HEK293 (cell line): Measurements from ENCODE around the gene ETV6.

ENCODE experiments used
- CTCF ChIA-PET: fragments of 350-600 bp; formaldehyde crosslinking; extraction: SDS; loops from one replicate; lab custom pipeline; 2021; ENCODE audit warnings: antibody characterized with exemption; lab: Yijun Ruan, JAX
- POLR2A ChIA-PET: fragments of 300-600 bp; formaldehyde crosslinking; extraction: SDS; loops from one replicate; lab custom pipeline; 2020; ENCODE audit warnings: antibody characterized with exemption, inconsistent platforms; lab: Yijun Ruan, JAX
- H3K27ac ChIP-seq: fragments of 200-500 bp; sonication (Bioruptor generic); 2 replicates; pipeline ENCODE4 v1.5.1; 2014; ENCODE audit warnings: low read depth, low read length, control low read depth, inconsistent platforms; ENCODE audit errors: extremely low read depth
- H3K36me3 ChIP-seq, 2 experiments: fragments of 200-500 bp in 1 of 2; sonication (Bioruptor generic) in 1 of 2; 1 replicate in 1 of 2; 2 replicates in 1 of 2; pipeline ENCODE4 v1.5.1; 2014 to 2017; ENCODE audit warnings: inconsistent platforms in 2 of 2, low read length in 2 of 2; ENCODE audit not compliant: control insufficient read depth in 2 of 2, insufficient read depth in 1 of 2
- H3K4me1 ChIP-seq: fragments of 200-500 bp; sonication (Bioruptor generic); 2 replicates; pipeline ENCODE4 v1.5.1; 2014; ENCODE audit warnings: mild to moderate bottlenecking, low read length, inconsistent platforms; ENCODE audit not compliant: control insufficient read depth, insufficient read depth
- H3K4me3 ChIP-seq: 2 replicates; pipeline ENCODE4 v1.5.1; 2011; ENCODE audit warnings: low read depth, mild to moderate bottlenecking, control low read depth, low read length, moderate library complexity
- H3K9me3 ChIP-seq: fragments of 200-500 bp; sonication (Bioruptor generic); 2 replicates; pipeline ENCODE4 v1.5.1; 2014; ENCODE audit warnings: low read depth, low read length, inconsistent platforms; ENCODE audit not compliant: control insufficient read depth, insufficient read depth
- MZF1 ChIP-seq: fragments of 450-650 bp; formaldehyde crosslinking; IDR thresholded peaks from 2 replicates; pipeline ENCODE4 v1.5.1; 2017; ENCODE audit warnings: missing biosample characterization, missing genetic modification characterization, borderline replicate concordance
- ZBTB17 ChIP-seq: fragments of 450-650 bp; formaldehyde crosslinking; IDR thresholded peaks from 2 replicates; pipeline ENCODE4 v1.5.1; 2016; ENCODE audit warnings: missing biosample characterization, missing genetic modification characterization
- ZNF10 ChIP-seq: fragments of 450-650 bp; formaldehyde crosslinking; IDR thresholded peaks from 2 replicates; pipeline ENCODE4 v1.5.1; 2017; ENCODE audit warnings: missing biosample characterization, missing genetic modification characterization
- ZNF16 ChIP-seq: fragments of 450-650 bp; formaldehyde crosslinking; IDR thresholded peaks from 2 replicates; pipeline ENCODE4 v1.5.1; 2016; ENCODE audit warnings: low read depth, missing biosample characterization, missing genetic modification characterization
- ZNF184 ChIP-seq: fragments of 450-650 bp; IDR thresholded peaks from 2 replicates; pipeline ENCODE4 v1.5.1; 2018; ENCODE audit warnings: missing biosample characterization, mild to moderate bottlenecking, missing genetic modification characterization
- ZNF221 ChIP-seq: fragments of 450-650 bp; formaldehyde crosslinking; IDR thresholded peaks from 2 replicates; pipeline ENCODE4 v1.5.1; 2017; ENCODE audit warnings: missing biosample characterization, missing genetic modification characterization, borderline replicate concordance
- ZNF223 ChIP-seq: fragments of 450-650 bp; formaldehyde crosslinking; IDR thresholded peaks from 2 replicates; pipeline ENCODE4 v1.5.1; 2016; ENCODE audit warnings: missing biosample characterization, missing genetic modification characterization
- ZNF335 ChIP-seq: fragments of 450-650 bp; formaldehyde crosslinking; conservative IDR thresholded peaks from 2 replicates; pipeline ENCODE4 v1.5.1; 2016; ENCODE audit warnings: missing biosample characterization, missing genetic modification characterization
- ZNF530 ChIP-seq: fragments of 450-650 bp; formaldehyde crosslinking; IDR thresholded peaks from 2 replicates; pipeline ENCODE4 v1.5.1; 2016; ENCODE audit warnings: low read depth, missing biosample characterization, missing genetic modification characterization
- ZNF549 ChIP-seq: fragments of 450-650 bp; IDR thresholded peaks from 2 replicates; pipeline ENCODE4 v1.5.1; 2018; ENCODE audit warnings: missing biosample characterization, missing genetic modification characterization, mild to moderate bottlenecking, inconsistent platforms, moderate library complexity
- ZNF677 ChIP-seq: fragments of 450-650 bp; IDR thresholded peaks from 2 replicates; pipeline ENCODE4 v1.5.0; 2018; ENCODE audit warnings: missing biosample characterization, mild to moderate bottlenecking, missing genetic modification characterization, moderate library complexity
- ZNF707 ChIP-seq: fragments of 450-650 bp; formaldehyde crosslinking; IDR thresholded peaks from 2 replicates; pipeline ENCODE4 v1.5.1; 2016; ENCODE audit warnings: missing biosample characterization, missing genetic modification characterization
- TF ChIP-seq, protein P1 (sequence below): IDR thresholded peaks from 2 replicates; pipeline ENCODE4 v1.6.1; 2011; ENCODE audit warnings: mild to moderate bottlenecking, low read depth, low read length, borderline replicate concordance
- TF ChIP-seq, protein P2 (sequence below): fragments of 450-650 bp; formaldehyde crosslinking; IDR thresholded peaks from 2 replicates; pipeline ENCODE4 v1.5.1; 2016; ENCODE audit warnings: missing biosample characterization, missing genetic modification characterization
- TF ChIP-seq, protein P3 (sequence below): fragments of 450-650 bp; formaldehyde crosslinking; IDR thresholded peaks from 2 replicates; pipeline ENCODE4 v1.5.1; 2016; ENCODE audit warnings: missing biosample characterization, missing genetic modification characterization
- TF ChIP-seq, protein P4 (sequence below): fragments of 450-650 bp; formaldehyde crosslinking; IDR thresholded peaks from 2 replicates; pipeline ENCODE4 v1.5.1; 2016; ENCODE audit warnings: missing biosample characterization, missing genetic modification characterization
- TF ChIP-seq, protein P5 (sequence below): fragments of 450-650 bp; formaldehyde crosslinking; IDR thresholded peaks from 2 replicates; pipeline ENCODE4 v1.5.1; 2017; ENCODE audit warnings: missing biosample characterization, missing genetic modification characterization

Gene ETV6

GRCh38 chr12:11609045-11609444, 40.4 kb upstream of the ETV6 start:
- Histone ChIP-seq H3K27ac (no peak overlapping the region), H3K36me3 (no peaks in the 10 kb centered on the region), H3K4me1 (no peaks in the 10 kb centered on the region), H3K4me3 (no peak overlapping the region), H3K9me3 (no peaks in the 10 kb centered on the region)
- CTCF ChIA-PET, result interaction anchor here (0.7 kb wide), 1 partner anchor 12 kb away, joined by 3 read pairs; no protein-coding TSS in a partner anchor
- no peak for TF ChIP-seq ZNF10 (tag by site-specific recombination)
- no peak for TF ChIP-seq ZNF335 (tag by site-specific recombination)
- TF ChIP-seq, protein P1, sequence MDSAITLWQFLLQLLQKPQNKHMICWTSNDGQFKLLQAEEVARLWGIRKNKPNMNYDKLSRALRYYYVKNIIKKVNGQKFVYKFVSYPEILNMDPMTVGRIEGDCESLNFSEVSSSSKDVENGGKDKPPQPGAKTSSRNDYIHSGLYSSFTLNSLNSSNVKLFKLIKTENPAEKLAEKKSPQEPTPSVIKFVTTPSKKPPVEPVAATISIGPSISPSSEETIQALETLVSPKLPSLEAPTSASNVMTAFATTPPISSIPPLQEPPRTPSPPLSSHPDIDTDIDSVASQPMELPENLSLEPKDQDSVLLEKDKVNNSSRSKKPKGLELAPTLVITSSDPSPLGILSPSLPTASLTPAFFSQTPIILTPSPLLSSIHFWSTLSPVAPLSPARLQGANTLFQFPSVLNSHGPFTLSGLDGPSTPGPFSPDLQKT, result no peak
- TF ChIP-seq ZNF221 (tag by site-specific recombination), result no peak
- TF ChIP-seq ZNF549, result no peak
- TF ChIP-seq, protein P2, sequence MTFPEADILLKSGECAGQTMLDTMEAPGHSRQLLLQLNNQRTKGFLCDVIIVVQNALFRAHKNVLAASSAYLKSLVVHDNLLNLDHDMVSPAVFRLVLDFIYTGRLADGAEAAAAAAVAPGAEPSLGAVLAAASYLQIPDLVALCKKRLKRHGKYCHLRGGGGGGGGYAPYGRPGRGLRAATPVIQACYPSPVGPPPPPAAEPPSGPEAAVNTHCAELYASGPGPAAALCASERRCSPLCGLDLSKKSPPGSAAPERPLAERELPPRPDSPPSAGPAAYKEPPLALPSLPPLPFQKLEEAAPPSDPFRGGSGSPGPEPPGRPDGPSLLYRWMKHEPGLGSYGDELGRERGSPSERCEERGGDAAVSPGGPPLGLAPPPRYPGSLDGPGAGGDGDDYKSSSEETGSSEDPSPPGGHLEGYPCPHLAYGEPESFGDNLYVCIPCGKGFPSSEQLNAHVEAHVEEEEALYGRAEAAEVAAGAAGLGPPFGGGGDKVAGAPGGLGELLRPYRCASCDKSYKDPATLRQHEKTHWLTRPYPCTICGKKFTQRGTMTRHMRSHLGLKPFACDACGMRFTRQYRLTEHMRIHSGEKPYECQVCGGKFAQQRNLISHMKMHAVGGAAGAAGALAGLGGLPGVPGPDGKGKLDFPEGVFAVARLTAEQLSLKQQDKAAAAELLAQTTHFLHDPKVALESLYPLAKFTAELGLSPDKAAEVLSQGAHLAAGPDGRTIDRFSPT (tag by site-specific recombination), result no peak
- TF ChIP-seq, protein P3, sequence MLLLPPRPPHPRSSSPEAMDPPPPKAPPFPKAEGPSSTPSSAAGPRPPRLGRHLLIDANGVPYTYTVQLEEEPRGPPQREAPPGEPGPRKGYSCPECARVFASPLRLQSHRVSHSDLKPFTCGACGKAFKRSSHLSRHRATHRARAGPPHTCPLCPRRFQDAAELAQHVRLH (tag by site-specific recombination), result no peak
- no peak for TF ChIP-seq ZNF223
- TF ChIP-seq MZF1 (tag by site-specific recombination), result no peak
- TF ChIP-seq ZNF677 (tag by site-specific recombination), result no peak
- POLR2A ChIA-PET, result no interaction called here

DNA sequence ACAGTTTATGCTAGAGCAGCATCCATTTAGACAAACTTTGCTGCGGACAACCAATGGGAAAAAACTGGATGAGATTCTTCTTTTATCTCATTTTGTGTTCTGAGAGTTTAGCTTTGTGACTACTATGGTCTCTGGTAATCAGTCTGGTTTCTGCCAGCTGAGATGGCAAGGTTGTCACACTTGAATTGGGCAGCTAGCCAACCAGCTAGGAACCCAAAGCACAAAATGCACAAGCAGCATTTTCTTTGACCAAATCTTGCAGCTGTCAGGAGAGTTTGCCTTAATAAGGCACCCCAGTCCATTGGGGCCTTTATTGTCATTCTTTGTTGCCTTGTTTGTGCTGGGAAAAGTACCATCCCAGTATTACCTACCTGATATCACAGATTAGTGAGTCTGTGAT, 34.0 kb upstream of the ETV6 start:
- no peak overlapping the region for H3K27ac ChIP-seq
- TF ChIP-seq ZNF184, result no peak
- TF ChIP-seq, protein P4, sequence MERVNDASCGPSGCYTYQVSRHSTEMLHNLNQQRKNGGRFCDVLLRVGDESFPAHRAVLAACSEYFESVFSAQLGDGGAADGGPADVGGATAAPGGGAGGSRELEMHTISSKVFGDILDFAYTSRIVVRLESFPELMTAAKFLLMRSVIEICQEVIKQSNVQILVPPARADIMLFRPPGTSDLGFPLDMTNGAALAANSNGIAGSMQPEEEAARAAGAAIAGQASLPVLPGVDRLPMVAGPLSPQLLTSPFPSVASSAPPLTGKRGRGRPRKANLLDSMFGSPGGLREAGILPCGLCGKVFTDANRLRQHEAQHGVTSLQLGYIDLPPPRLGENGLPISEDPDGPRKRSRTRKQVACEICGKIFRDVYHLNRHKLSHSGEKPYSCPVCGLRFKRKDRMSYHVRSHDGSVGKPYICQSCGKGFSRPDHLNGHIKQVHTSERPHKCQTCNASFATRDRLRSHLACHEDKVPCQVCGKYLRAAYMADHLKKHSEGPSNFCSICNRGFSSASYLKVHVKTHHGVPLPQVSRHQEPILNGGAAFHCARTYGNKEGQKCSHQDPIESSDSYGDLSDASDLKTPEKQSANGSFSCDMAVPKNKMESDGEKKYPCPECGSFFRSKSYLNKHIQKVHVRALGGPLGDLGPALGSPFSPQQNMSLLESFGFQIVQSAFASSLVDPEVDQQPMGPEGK (tag by site-specific recombination), result no peak
- no peak for TF ChIP-seq ZNF707 (tag by site-specific recombination)
- TF ChIP-seq, protein P3 (tag by site-specific recombination), result no peak
- TF ChIP-seq ZNF530 (tag by site-specific recombination), result no peak
- no peak for TF ChIP-seq ZBTB17
- TF ChIP-seq, protein P5, sequence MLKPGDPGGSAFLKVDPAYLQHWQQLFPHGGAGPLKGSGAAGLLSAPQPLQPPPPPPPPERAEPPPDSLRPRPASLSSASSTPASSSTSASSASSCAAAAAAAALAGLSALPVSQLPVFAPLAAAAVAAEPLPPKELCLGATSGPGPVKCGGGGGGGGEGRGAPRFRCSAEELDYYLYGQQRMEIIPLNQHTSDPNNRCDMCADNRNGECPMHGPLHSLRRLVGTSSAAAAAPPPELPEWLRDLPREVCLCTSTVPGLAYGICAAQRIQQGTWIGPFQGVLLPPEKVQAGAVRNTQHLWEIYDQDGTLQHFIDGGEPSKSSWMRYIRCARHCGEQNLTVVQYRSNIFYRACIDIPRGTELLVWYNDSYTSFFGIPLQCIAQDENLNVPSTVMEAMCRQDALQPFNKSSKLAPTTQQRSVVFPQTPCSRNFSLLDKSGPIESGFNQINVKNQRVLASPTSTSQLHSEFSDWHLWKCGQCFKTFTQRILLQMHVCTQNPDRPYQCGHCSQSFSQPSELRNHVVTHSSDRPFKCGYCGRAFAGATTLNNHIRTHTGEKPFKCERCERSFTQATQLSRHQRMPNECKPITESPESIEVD, result no peak
- TF ChIP-seq ZNF16 (tag by site-specific recombination), result no peak
- TF ChIP-seq, protein P2 (tag by site-specific recombination), result no peak
- TF ChIP-seq, all 188 proteins: peak for 0
- no peaks in the 10 kb centered on the region for H3K9me3 ChIP-seq
- CTCF ChIA-PET, result no interaction called here
- H3K4me3 ChIP-seq, result no peak overlapping the region
- H3K36me3 ChIP-seq, result no peaks in the 10 kb centered on the region
- POLR2A ChIA-PET, result no interaction called here
- no peaks in the 10 kb centered on the region for H3K4me1 ChIP-seq
